HEK293 (cell line): Measurements from ENCODE around the gene PBX2.
A peak's percentile ranks its signal among the peaks of the same experiment; 100 is the strongest.

Source experiments
- CTCF ChIA-PET: fragments of 350-600 bp; formaldehyde crosslinking; extraction: SDS; loops from one replicate; lab custom pipeline; 2021; ENCODE audit warnings: antibody characterized with exemption; lab: Yijun Ruan, JAX
- POLR2A ChIA-PET: fragments of 300-600 bp; formaldehyde crosslinking; extraction: SDS; loops from one replicate; lab custom pipeline; 2020; ENCODE audit warnings: antibody characterized with exemption, inconsistent platforms; lab: Yijun Ruan, JAX
- H3K27ac ChIP-seq: fragments of 200-500 bp; sonication (Bioruptor generic); 2 replicates; pipeline ENCODE4 v1.5.1; 2014; ENCODE audit warnings: low read depth, low read length, control low read depth, inconsistent platforms; ENCODE audit errors: extremely low read depth
- H3K36me3 ChIP-seq, 2 experiments: fragments of 200-500 bp in 1 of 2; sonication (Bioruptor generic) in 1 of 2; 1 replicate in 1 of 2; 2 replicates in 1 of 2; pipeline ENCODE4 v1.5.1; 2014 to 2017; ENCODE audit warnings: inconsistent platforms in 2 of 2, low read length in 2 of 2; ENCODE audit not compliant: control insufficient read depth in 2 of 2, insufficient read depth in 1 of 2
- H3K4me1 ChIP-seq: fragments of 200-500 bp; sonication (Bioruptor generic); 2 replicates; pipeline ENCODE4 v1.5.1; 2014; ENCODE audit warnings: mild to moderate bottlenecking, low read length, inconsistent platforms; ENCODE audit not compliant: control insufficient read depth, insufficient read depth
- H3K4me3 ChIP-seq: 2 replicates; pipeline ENCODE4 v1.5.1; 2011; ENCODE audit warnings: low read depth, mild to moderate bottlenecking, control low read depth, low read length, moderate library complexity
- H3K9me3 ChIP-seq: fragments of 200-500 bp; sonication (Bioruptor generic); 2 replicates; pipeline ENCODE4 v1.5.1; 2014; ENCODE audit warnings: low read depth, low read length, inconsistent platforms; ENCODE audit not compliant: control insufficient read depth, insufficient read depth
- GLI2 ChIP-seq: fragments of 450-650 bp; formaldehyde crosslinking; IDR thresholded peaks from 2 replicates; pipeline ENCODE4; 2017; ENCODE audit warnings: missing biosample characterization, missing genetic modification characterization, low read depth, borderline replicate concordance
- GLIS1 ChIP-seq: fragments of 450-650 bp; formaldehyde crosslinking; IDR thresholded peaks from 2 replicates; pipeline ENCODE4 v1.5.1; 2016; ENCODE audit warnings: missing biosample characterization, missing genetic modification characterization
- KLF10 ChIP-seq: fragments of 450-650 bp; IDR thresholded peaks from 2 replicates; pipeline ENCODE4 v1.5.1; 2018; ENCODE audit warnings: missing biosample characterization, mild to moderate bottlenecking, missing genetic modification characterization
- KLF7 ChIP-seq: fragments of 450-650 bp; formaldehyde crosslinking; IDR thresholded peaks from 2 replicates; pipeline ENCODE4 v1.5.1; 2016; ENCODE audit warnings: missing biosample characterization, missing genetic modification characterization, borderline replicate concordance
- SALL2 ChIP-seq: fragments of 450-650 bp; formaldehyde crosslinking; IDR thresholded peaks from 2 replicates; pipeline ENCODE4 v1.5.0; 2017; ENCODE audit warnings: missing biosample characterization, mild to moderate bottlenecking, missing genetic modification characterization, borderline replicate concordance
- SETDB1 ChIP-seq: IDR thresholded peaks from one replicate; pipeline ENCODE4 v1.6.1; 2017; ENCODE audit warnings: mild to moderate bottlenecking, low read length, moderate library complexity, mixed read lengths; ENCODE audit not compliant: insufficient read length
- SP3 ChIP-seq: fragments of 450-650 bp; formaldehyde crosslinking; IDR thresholded peaks from 2 replicates; pipeline ENCODE4 v1.5.1; 2016; ENCODE audit warnings: missing biosample characterization, missing genetic modification characterization
- TCF7L2 ChIP-seq: IDR thresholded peaks from 2 replicates; pipeline ENCODE4 v1.6.1; 2011; ENCODE audit warnings: low read depth, mild to moderate bottlenecking, inconsistent platforms, low read length, moderate library complexity, borderline replicate concordance
- ZBTB7A ChIP-seq: fragments of 450-650 bp; formaldehyde crosslinking; IDR thresholded peaks from 2 replicates; pipeline ENCODE4 v1.5.1; 2016; ENCODE audit warnings: low read depth, missing biosample characterization, missing genetic modification characterization
- ZFP37 ChIP-seq: fragments of 450-650 bp; formaldehyde crosslinking; IDR thresholded peaks from 2 replicates; pipeline ENCODE4 v1.5.1; 2016; ENCODE audit warnings: missing biosample characterization, missing genetic modification characterization
- ZFP41 ChIP-seq: fragments of 450-650 bp; formaldehyde crosslinking; IDR thresholded peaks from 2 replicates; pipeline ENCODE4 v1.5.1; 2016; ENCODE audit warnings: missing biosample characterization, missing genetic modification characterization, borderline replicate concordance
- ZNF138 ChIP-seq: fragments of 450-650 bp; formaldehyde crosslinking; IDR thresholded peaks from 2 replicates; pipeline ENCODE4 v1.5.1; 2016; ENCODE audit warnings: missing biosample characterization, missing genetic modification characterization, borderline replicate concordance
- ZNF19 ChIP-seq: fragments of 450-650 bp; formaldehyde crosslinking; IDR thresholded peaks from 2 replicates; pipeline ENCODE4; 2016; ENCODE audit warnings: missing biosample characterization, missing genetic modification characterization, low read depth
- ZNF221 ChIP-seq: fragments of 450-650 bp; formaldehyde crosslinking; IDR thresholded peaks from 2 replicates; pipeline ENCODE4 v1.5.1; 2017; ENCODE audit warnings: missing biosample characterization, missing genetic modification characterization, borderline replicate concordance
- ZNF48 ChIP-seq: fragments of 450-650 bp; formaldehyde crosslinking; IDR thresholded peaks from 2 replicates; pipeline ENCODE4 v1.5.1; 2016; ENCODE audit warnings: missing biosample characterization, missing genetic modification characterization
- ZNF580 ChIP-seq: fragments of 450-650 bp; formaldehyde crosslinking; IDR thresholded peaks from 2 replicates; pipeline ENCODE4 v1.5.1; 2016; ENCODE audit warnings: missing biosample characterization, missing genetic modification characterization
- ZNF629 ChIP-seq: fragments of 450-650 bp; formaldehyde crosslinking; IDR thresholded peaks from 2 replicates; pipeline ENCODE4 v1.5.1; 2017; ENCODE audit warnings: missing biosample characterization, missing genetic modification characterization
- ZNF639 ChIP-seq: fragments of 450-650 bp; formaldehyde crosslinking; IDR thresholded peaks from 2 replicates; pipeline ENCODE4 v1.5.1; 2016; ENCODE audit warnings: missing biosample characterization, missing genetic modification characterization
- ZNF670 ChIP-seq: fragments of 450-650 bp; formaldehyde crosslinking; IDR thresholded peaks from 2 replicates; pipeline ENCODE4 v1.5.1; 2016; ENCODE audit warnings: missing biosample characterization, missing genetic modification characterization, low read depth
- ZNF677 ChIP-seq: fragments of 450-650 bp; IDR thresholded peaks from 2 replicates; pipeline ENCODE4 v1.5.0; 2018; ENCODE audit warnings: missing biosample characterization, mild to moderate bottlenecking, missing genetic modification characterization, moderate library complexity
- ZNF707 ChIP-seq: fragments of 450-650 bp; formaldehyde crosslinking; IDR thresholded peaks from 2 replicates; pipeline ENCODE4 v1.5.1; 2016; ENCODE audit warnings: missing biosample characterization, missing genetic modification characterization
- ZNF76 ChIP-seq: fragments of 450-650 bp; formaldehyde crosslinking; IDR thresholded peaks from 2 replicates; pipeline ENCODE4; 2016; ENCODE audit warnings: low read depth, missing biosample characterization, missing genetic modification characterization, borderline replicate concordance
- ZNF785 ChIP-seq: fragments of 450-650 bp; formaldehyde crosslinking; IDR thresholded peaks from 2 replicates; pipeline ENCODE4 v1.5.1; 2016; ENCODE audit warnings: missing biosample characterization, missing genetic modification characterization
- ZNF792 ChIP-seq: fragments of 450-650 bp; formaldehyde crosslinking; IDR thresholded peaks from 2 replicates; pipeline ENCODE4 v1.5.1; 2016; ENCODE audit warnings: missing biosample characterization, missing genetic modification characterization
- ZSCAN16 ChIP-seq: fragments of 450-650 bp; formaldehyde crosslinking; IDR thresholded peaks from 2 replicates; pipeline ENCODE4 v1.5.1; 2016; ENCODE audit warnings: missing biosample characterization, missing genetic modification characterization
- TF ChIP-seq, protein P1 (sequence below): fragments of 450-650 bp; formaldehyde crosslinking; IDR thresholded peaks from 2 replicates; pipeline ENCODE4 v1.5.1; 2016; ENCODE audit warnings: missing biosample characterization, missing genetic modification characterization
- TF ChIP-seq, protein P2 (sequence below): fragments of 450-650 bp; formaldehyde crosslinking; IDR thresholded peaks from 2 replicates; pipeline ENCODE4 v1.5.1; 2017; ENCODE audit warnings: missing biosample characterization, missing genetic modification characterization
- TF ChIP-seq, protein P3 (sequence below): fragments of 450-650 bp; formaldehyde crosslinking; conservative IDR thresholded peaks from 2 replicates; pipeline ENCODE4 v1.5.1; 2016; ENCODE audit warnings: low read depth, missing biosample characterization, missing genetic modification characterization
- TF ChIP-seq, protein P4 (sequence below): fragments of 450-650 bp; IDR thresholded peaks from 2 replicates; pipeline ENCODE4 v1.5.1; 2018; ENCODE audit warnings: missing biosample characterization, missing genetic modification characterization

Gene PBX2

DNA sequence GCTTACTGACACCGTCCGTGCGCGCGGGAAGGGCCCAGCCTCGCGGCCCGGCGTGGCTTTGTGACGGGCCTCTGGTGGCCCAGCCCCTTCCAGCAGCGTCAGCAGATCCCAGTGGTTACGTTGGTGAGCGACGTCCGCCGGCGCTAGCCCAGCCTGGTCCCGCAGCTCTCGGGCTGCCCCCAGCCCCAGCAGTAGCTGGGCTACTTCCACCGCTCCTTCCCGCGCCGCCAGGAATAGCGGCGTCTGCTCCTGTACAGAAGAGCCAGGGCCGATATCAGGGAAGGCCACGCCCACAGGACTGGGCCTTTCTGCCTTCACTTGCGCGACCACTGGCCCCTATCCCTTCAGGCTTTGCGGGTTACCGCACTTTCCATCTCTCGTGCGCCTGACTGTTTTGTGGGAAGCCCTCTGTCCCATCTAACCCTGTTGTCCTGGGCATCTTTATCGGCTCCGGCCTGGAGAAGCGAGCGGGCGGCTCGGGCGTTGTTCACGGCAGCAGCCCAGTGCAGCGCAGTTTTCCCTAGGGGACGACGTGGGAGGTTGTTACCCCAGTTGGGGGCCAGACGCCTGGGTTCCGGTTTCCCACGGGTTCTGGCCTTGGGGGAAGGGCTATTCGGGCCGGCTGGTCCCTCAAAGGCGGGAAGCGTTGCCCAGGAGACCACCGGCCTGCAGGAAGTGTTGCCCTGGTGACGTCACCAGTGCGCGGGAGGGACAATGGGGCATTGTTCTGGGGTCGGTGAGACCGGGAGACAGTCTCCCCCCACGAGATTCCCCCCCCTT, 6.1 kb upstream of the PBX2 start:
- ChIA-PET CTCF (interaction anchor here (0.5 to 2.2 kb wide), 21 partner anchors 8 to 441 kb away, joined by 3 to 25 read pairs (median 5); partner anchors contain the start of genes ATF6B and HLA-DQA1), POLR2A (interaction anchor here (0.6 to 2.3 kb wide), 21 partner anchors 9 to 775 kb away, joined by 3 to 28 read pairs (median 6); partner anchors contain the start of genes AGPAT1, ATF6B, DXO and FKBPL)
- peaks cover 4% of the 10 kb centered on the region for H3K4me1 ChIP-seq
- H3K36me3 ChIP-seq: no peaks in the 10 kb centered on the region
- H3K9me3 ChIP-seq: no peaks in the 10 kb centered on the region
- H3K4me3 ChIP-seq: peak overlapping the region; percentile 72
- peak overlapping the region; percentile 97 for H3K27ac ChIP-seq
- TF ChIP-seq ZNF19 (no peak), ZBTB7A (peak; percentile 69; the same call in 1 of the 2 replicates), ZSCAN16 (tag by site-specific recombination) (peak; percentile 63; the same call in 1 of the 2 replicates), ZNF785 (tag by site-specific recombination) (no peak; the same call in 1 of the 2 replicates), ZNF580 (tag by site-specific recombination) (peak; percentile 70; the same call in 1 of the 2 replicates), ZNF138 (tag by site-specific recombination) (no peak), ZFP41 (no peak), ZNF629 (tag by site-specific recombination) (peak; percentile 90), ZNF707 (tag by site-specific recombination) (no peak), ZFP37 (tag by site-specific recombination) (peak; percentile 85), TCF7L2 (no peak), KLF7 (tag by site-specific recombination) (no peak; the same call in 1 of the 2 replicates), ZNF639 (tag by site-specific recombination) (no peak), GLI2 (no peak), ZNF670 (tag by site-specific recombination) (no peak), ZNF48 (tag by site-specific recombination) (no peak), KLF10 (tag by site-specific recombination) (no peak; the same call in 1 of the 2 replicates), ZNF677 (tag by site-specific recombination) (no peak), SETDB1 (no peak), ZNF792 (tag by site-specific recombination) (no peak), GLIS1 (tag by site-specific recombination) (peak; percentile 99), SALL2 (tag by site-specific recombination) (no peak), SP3 (tag by site-specific recombination) (peak; percentile 61), ZNF221 (tag by site-specific recombination) (no peak), ZNF76 (tag by site-specific recombination) (peak; percentile 93)
- TF ChIP-seq, protein P1, sequence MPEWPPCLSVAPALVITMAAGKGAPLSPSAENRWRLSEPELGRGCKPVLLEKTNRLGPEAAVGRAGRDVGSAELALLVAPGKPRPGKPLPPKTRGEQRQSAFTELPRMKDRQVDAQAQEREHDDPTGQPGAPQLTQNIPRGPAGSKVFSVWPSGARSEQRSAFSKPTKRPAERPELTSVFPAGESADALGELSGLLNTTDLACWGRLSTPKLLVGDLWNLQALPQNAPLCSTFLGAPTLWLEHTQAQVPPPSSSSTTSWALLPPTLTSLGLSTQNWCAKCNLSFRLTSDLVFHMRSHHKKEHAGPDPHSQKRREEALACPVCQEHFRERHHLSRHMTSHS (tag by site-specific recombination): no peak
- TF ChIP-seq, protein P2, sequence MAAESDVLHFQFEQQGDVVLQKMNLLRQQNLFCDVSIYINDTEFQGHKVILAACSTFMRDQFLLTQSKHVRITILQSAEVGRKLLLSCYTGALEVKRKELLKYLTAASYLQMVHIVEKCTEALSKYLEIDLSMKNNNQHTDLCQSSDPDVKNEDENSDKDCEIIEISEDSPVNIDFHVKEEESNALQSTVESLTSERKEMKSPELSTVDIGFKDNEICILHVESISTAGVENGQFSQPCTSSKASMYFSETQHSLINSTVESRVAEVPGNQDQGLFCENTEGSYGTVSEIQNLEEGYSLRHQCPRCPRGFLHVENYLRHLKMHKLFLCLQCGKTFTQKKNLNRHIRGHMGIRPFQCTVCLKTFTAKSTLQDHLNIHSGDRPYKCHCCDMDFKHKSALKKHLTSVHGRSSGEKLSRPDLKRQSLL (tag by site-specific recombination): no peak
- TF ChIP-seq, protein P3, sequence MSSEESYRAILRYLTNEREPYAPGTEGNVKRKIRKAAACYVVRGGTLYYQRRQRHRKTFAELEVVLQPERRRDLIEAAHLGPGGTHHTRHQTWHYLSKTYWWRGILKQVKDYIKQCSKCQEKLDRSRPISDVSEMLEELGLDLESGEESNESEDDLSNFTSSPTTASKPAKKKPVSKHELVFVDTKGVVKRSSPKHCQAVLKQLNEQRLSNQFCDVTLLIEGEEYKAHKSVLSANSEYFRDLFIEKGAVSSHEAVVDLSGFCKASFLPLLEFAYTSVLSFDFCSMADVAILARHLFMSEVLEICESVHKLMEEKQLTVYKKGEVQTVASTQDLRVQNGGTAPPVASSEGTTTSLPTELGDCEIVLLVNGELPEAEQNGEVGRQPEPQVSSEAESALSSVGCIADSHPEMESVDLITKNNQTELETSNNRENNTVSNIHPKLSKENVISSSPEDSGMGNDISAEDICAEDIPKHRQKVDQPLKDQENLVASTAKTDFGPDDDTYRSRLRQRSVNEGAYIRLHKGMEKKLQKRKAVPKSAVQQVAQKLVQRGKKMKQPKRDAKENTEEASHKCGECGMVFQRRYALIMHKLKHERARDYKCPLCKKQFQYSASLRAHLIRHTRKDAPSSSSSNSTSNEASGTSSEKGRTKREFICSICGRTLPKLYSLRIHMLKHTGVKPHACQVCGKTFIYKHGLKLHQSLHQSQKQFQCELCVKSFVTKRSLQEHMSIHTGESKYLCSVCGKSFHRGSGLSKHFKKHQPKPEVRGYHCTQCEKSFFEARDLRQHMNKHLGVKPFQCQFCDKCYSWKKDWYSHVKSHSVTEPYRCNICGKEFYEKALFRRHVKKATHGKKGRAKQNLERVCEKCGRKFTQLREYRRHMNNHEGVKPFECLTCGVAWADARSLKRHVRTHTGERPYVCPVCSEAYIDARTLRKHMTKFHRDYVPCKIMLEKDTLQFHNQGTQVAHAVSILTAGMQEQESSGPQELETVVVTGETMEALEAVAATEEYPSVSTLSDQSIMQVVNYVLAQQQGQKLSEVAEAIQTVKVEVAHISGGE (tag by site-specific recombination): peak; percentile 33
- TF ChIP-seq, protein P4, sequence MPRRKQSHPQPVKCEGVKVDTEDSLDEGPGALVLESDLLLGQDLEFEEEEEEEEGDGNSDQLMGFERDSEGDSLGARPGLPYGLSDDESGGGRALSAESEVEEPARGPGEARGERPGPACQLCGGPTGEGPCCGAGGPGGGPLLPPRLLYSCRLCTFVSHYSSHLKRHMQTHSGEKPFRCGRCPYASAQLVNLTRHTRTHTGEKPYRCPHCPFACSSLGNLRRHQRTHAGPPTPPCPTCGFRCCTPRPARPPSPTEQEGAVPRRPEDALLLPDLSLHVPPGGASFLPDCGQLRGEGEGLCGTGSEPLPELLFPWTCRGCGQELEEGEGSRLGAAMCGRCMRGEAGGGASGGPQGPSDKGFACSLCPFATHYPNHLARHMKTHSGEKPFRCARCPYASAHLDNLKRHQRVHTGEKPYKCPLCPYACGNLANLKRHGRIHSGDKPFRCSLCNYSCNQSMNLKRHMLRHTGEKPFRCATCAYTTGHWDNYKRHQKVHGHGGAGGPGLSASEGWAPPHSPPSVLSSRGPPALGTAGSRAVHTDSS (tag by site-specific recombination): no peak
